Upper lobe of right lung (tissue), 1 donor: Measurements from ENCODE around the gene C2orf81. TPM values are rescaled to one million over a fixed set of nuclear protein-coding genes. Genes with fewer than 3 reads are reported as not detected.
A peak's percentile ranks its signal among the peaks of the same experiment; 100 is the strongest.
"Not testable (repeated sequence)": the region's sequence is repeated elsewhere in the genome, so short reads cannot be mapped to it uniquely, and the experiment has no call there.

Experiments
- ATAC-seq: fragments of 200-7000 bp; cut with Tn5 transposase; one replicate; pipeline ENCODE4 v1.9.1; 2020; ENCODE audit warnings: mild to moderate bottlenecking, moderate library complexity
- DNase-seq: peaks from one replicate; pipeline ENCODE4 v3.0.0-alpha.2; 2020
- H3K27ac ChIP-seq: fragments of 200-600 bp; one replicate; pipeline ENCODE4 v1.8.0; 2022
- H3K27me3 ChIP-seq: fragments of 200-600 bp; one replicate; pipeline ENCODE4 v1.8.0; 2022; ENCODE audit warnings: mild to moderate bottlenecking
- H3K36me3 ChIP-seq: fragments of 200-600 bp; one replicate; pipeline ENCODE4 v1.8.0; 2022
- H3K4me1 ChIP-seq: fragments of 200-600 bp; one replicate; pipeline ENCODE4 v1.8.0; 2022
- H3K4me3 ChIP-seq: fragments of 200-600 bp; one replicate; pipeline ENCODE4 v1.8.0; 2022; ENCODE audit warnings: mild to moderate bottlenecking
- H3K9me3 ChIP-seq: fragments of 200-600 bp; one replicate; pipeline ENCODE4 v1.8.0; 2022
- intact Hi-C: fragments of 100-400 bp; cut with DNase I; formaldehyde crosslinking; loops from one replicate; pipeline ENCODE4 v1.11.0; 2022
- long read RNA-seq: library from polyadenylated mRNA; unstranded; transcript quantifications from one replicate; pipeline ENCODE4 v2.0.0, GENCODE V29; 2021
- total RNA-seq: library from RNA; stranded (reverse); fragmentation: NEBNext Ultra II Directional; extraction: Animal tissue kit (Norgen Biotek cat#: 25700); gene quantifications from one replicate; pipeline ENCODE4 v1.2.1, GENCODE V29; 2021
- TF ChIP-seq, protein P1 (sequence below): fragments of 200-600 bp; IDR thresholded peaks from one replicate; pipeline ENCODE4 v1.8.0; 2022; ENCODE audit warnings: antibody characterized with exemption
- donor health status: DM: no; HTN: yes; CAD: no; lungs with severe emphysema.

The C2orf81 gene
- total RNA-seq, result 2.1 TPM
- long read RNA-seq, partial matches to known transcripts, result 0 of 1 reads
- long read RNA-seq, other reads (novel, unspliced or antisense), result 0 of 1 reads

GRCh38 chr2:74421221-74421870 is at the start of gene C2orf81, which contains the start of gene WDR54:
Gene C2orf81 (minus strand): TSS chr2:74421619. CDS start chr2:74421560, 59 bp downstream.
Gene WDR54 (plus strand): TSS chr2:74421730. CDS start chr2:74422154, 424 bp downstream.
- peak; percentile 94 for DNase-seq
- Histone ChIP-seq H3K4me1 (peaks cover 10% of the 10 kb centered on the region), H3K4me3 (peak within 1 kb of the TSS; percentile 73), H3K36me3 (no peaks in the 10 kb centered on the region), H3K27ac (peak within 1 kb of the TSS; percentile 81), H3K9me3 (no peaks in the 10 kb centered on the region), H3K27me3 (no peaks in the 10 kb centered on the region)
- TF ChIP-seq, protein P1, sequence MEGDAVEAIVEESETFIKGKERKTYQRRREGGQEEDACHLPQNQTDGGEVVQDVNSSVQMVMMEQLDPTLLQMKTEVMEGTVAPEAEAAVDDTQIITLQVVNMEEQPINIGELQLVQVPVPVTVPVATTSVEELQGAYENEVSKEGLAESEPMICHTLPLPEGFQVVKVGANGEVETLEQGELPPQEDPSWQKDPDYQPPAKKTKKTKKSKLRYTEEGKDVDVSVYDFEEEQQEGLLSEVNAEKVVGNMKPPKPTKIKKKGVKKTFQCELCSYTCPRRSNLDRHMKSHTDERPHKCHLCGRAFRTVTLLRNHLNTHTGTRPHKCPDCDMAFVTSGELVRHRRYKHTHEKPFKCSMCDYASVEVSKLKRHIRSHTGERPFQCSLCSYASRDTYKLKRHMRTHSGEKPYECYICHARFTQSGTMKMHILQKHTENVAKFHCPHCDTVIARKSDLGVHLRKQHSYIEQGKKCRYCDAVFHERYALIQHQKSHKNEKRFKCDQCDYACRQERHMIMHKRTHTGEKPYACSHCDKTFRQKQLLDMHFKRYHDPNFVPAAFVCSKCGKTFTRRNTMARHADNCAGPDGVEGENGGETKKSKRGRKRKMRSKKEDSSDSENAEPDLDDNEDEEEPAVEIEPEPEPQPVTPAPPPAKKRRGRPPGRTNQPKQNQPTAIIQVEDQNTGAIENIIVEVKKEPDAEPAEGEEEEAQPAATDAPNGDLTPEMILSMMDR, result no peak
- intact Hi-C loops, result no loop called here
- peak; percentile 95 for ATAC-seq

DNA sequence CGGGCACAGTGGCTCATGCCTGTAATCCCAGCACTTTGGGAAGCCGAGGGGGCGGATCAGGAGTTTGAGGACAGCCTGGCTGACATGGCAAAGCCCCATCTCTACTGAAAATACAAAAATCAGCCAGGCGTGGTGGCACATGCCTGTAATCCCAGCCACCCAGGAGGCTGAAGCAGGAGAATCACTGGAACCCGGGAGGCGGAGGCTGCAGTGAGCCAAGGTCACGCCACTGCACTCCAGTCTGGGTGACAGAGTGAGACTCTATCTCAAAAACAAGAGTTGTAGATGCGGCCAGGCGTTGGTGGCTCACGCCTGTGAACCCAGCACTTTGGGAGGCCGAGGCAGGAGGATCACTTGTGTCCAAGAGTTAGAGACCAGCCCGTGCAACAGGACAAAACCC is 49.3 kb upstream of the C2orf81 start:
- ATAC-seq, H3K4me3 ChIP-seq, H3K9me3 ChIP-seq, intact Hi-C loops, H3K27ac ChIP-seq, H3K27me3 ChIP-seq, DNase-seq: not testable (repeated sequence)
- H3K4me1 ChIP-seq, result peaks cover 21% of the 10 kb centered on the region
- H3K36me3 ChIP-seq, result peaks cover 17% of the 10 kb centered on the region

GRCh38 chr2:74464406-74464805 is 43.0 kb upstream of the C2orf81 start:
- intact Hi-C loops, result no loop called here
- ATAC-seq (no peak), DNase-seq (no peak)
- Histone ChIP-seq H3K4me1 (peaks cover 16% of the 10 kb centered on the region), H3K27ac (peak overlapping the region; percentile 93), H3K27me3 (no peaks in the 10 kb centered on the region), H3K9me3 (no peaks in the 10 kb centered on the region), H3K36me3 (peaks cover 22% of the 10 kb centered on the region), H3K4me3 (peak overlapping the region; percentile 73)
- TF ChIP-seq, protein P1, result no peak

- no peak overlapping the region for H3K4me3 ChIP-seq
- ATAC-seq (no peak), DNase-seq (no peak)
- H3K4me1 ChIP-seq, result peaks cover 23% of the 10 kb centered on the region
- no peak overlapping the region for H3K27ac ChIP-seq
- TF ChIP-seq, protein P1, result no peak
- no peaks in the 10 kb centered on the region for H3K27me3 ChIP-seq
- H3K36me3 ChIP-seq, result peaks cover 22% of the 10 kb centered on the region
- intact Hi-C loops, result no loop called here
- H3K9me3 ChIP-seq, result no peaks in the 10 kb centered on the region
These were observed 41.3 kb upstream of the C2orf81 start for GRCh38 chr2:74462786-74463105.

GRCh38 chr2:74462054-74462785 is 40.8 kb upstream of the C2orf81 start:
- intact Hi-C loops, result no loop called here
- no peak overlapping the region for H3K27ac ChIP-seq
- peaks cover 22% of the 10 kb centered on the region for H3K36me3 ChIP-seq
- ATAC-seq (no peak), DNase-seq (no peak)
- H3K4me1 ChIP-seq, result peaks cover 24% of the 10 kb centered on the region
- H3K4me3 ChIP-seq, result no peak overlapping the region
- TF ChIP-seq, protein P1, result no peak
- H3K27me3 ChIP-seq, result no peaks in the 10 kb centered on the region
- H3K9me3 ChIP-seq, result no peaks in the 10 kb centered on the region
